ENCODE data around the gene CPM.

The CPM gene

DNA sequence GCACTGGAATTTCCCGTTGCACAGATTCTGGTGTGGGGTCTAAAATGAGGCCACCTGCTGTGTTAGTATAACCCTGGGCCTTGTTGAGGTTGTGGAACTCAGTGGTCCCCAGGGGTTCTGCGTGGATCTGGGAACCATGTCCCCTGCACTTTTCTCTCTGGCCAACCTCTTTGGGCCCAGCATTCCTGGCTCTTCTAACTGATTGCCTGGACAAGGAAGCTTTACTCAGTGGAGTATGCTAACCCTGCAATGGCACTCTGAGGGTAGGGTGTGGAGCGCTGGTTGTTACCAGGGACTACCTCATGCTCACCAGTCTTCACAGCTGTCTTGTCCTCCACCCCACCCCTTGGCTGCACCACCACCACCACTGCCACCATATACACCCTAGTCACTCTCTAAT is 39.2 kb downstream of the CPM start:
- DNase-seq (ENCODE audit: low read depth), result no peak
- no peak overlapping the region for H3K4me3 ChIP-seq (ENCODE audit: low read depth, low read length)
- no peak for TF ChIP-seq POLR2A (IDR thresholded peaks at IDR 0.05; ENCODE audit: extremely low read depth, insufficient read length)
- TF ChIP-seq, protein P1, sequence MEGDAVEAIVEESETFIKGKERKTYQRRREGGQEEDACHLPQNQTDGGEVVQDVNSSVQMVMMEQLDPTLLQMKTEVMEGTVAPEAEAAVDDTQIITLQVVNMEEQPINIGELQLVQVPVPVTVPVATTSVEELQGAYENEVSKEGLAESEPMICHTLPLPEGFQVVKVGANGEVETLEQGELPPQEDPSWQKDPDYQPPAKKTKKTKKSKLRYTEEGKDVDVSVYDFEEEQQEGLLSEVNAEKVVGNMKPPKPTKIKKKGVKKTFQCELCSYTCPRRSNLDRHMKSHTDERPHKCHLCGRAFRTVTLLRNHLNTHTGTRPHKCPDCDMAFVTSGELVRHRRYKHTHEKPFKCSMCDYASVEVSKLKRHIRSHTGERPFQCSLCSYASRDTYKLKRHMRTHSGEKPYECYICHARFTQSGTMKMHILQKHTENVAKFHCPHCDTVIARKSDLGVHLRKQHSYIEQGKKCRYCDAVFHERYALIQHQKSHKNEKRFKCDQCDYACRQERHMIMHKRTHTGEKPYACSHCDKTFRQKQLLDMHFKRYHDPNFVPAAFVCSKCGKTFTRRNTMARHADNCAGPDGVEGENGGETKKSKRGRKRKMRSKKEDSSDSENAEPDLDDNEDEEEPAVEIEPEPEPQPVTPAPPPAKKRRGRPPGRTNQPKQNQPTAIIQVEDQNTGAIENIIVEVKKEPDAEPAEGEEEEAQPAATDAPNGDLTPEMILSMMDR (IDR thresholded peaks at IDR 0.05; ENCODE audit: low read depth, low read length), result no peak
- TF ChIP-seq MYC (IDR thresholded peaks at IDR 0.05; ENCODE audit: low read depth, low read length), result no peak
- TF ChIP-seq, protein P2, sequence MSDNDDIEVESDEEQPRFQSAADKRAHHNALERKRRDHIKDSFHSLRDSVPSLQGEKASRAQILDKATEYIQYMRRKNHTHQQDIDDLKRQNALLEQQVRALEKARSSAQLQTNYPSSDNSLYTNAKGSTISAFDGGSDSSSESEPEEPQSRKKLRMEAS (IDR thresholded peaks at IDR 0.05; ENCODE audit: low read depth, low read length), result no peak

DNA sequence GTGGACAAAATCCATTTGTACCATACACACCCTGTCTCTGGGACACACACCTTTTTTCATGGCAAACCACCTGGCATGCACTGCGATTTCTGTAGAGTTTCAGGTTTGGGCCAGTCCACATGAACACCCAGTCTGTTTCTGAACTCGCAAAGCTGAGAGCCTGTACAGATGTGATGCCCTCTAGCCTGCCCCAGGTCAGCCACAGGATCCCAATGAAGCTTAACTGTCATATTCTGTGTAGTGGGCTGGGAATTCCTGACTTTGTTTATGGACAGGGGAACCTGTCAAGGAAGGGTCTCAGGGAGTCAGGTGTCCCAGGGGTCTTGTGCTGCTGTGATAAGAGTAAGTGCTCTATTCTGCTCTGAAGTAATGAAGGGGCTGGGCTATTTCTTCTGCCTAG is 39.8 kb downstream of the CPM start:
- no peak for DNase-seq (ENCODE audit: low read depth)
- H3K4me3 ChIP-seq (ENCODE audit: low read depth, low read length), result no peak overlapping the region
- TF ChIP-seq, protein P1 (IDR thresholded peaks at IDR 0.05; ENCODE audit: low read depth, low read length), result no peak
- TF ChIP-seq POLR2A (IDR thresholded peaks at IDR 0.05; ENCODE audit: extremely low read depth, insufficient read length), result no peak
- TF ChIP-seq, protein P2 (IDR thresholded peaks at IDR 0.05; ENCODE audit: low read depth, low read length), result no peak
- no peak for TF ChIP-seq MYC (IDR thresholded peaks at IDR 0.05; ENCODE audit: low read depth, low read length)

DNA sequence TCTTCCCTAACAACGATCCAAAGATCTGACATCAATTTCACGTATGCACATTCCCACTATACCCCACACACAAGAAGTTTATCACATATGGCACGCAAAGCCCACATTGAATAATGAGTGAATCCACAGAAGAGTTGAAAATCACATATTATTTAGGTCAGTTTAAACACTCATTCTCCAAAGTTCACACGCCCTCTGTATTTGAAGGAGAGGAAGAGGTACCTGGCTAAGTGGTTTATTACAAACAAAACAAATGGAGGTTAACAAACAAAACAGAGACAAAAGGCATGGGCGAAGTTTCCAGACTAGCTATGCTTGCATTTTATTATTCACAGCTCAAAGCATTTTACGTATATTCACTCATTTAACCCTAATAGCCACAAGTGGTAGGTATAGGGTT is 41.8 kb downstream of the CPM start:
- no peak overlapping the region for H3K4me3 ChIP-seq (ENCODE audit: low read depth, low read length)
- DNase-seq (ENCODE audit: low read depth), result no peak
- TF ChIP-seq, protein P2 (IDR thresholded peaks at IDR 0.05; ENCODE audit: low read depth, low read length), result no peak
- TF ChIP-seq MYC (IDR thresholded peaks at IDR 0.05; ENCODE audit: low read depth, low read length) (no peak), POLR2A (IDR thresholded peaks at IDR 0.05; ENCODE audit: extremely low read depth, insufficient read length) (no peak)
- TF ChIP-seq, protein P1 (IDR thresholded peaks at IDR 0.05; ENCODE audit: low read depth, low read length), result no peak

DNA sequence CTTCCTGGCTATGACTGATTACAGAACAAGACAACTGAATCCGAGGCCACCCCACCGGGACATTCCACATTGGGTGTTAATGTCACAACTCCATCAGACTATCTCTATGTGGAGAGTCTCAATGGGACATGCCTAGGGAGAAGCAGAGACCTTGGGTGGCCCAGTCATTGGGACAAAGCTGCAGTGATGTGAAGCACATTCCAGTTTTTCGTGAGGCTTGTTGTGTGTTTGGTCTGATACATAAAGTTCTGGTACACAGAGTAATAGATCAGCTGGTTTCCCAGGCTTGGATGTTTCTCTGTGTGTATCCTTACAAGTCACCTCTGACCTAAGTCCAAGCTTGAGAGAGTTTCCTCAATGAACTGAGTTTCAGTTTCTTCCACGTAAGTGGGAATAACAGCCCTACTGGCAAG is 42.3 kb downstream of the CPM start:
- TF ChIP-seq, protein P1 (IDR thresholded peaks at IDR 0.05; ENCODE audit: low read depth, low read length), result no peak
- TF ChIP-seq POLR2A (IDR thresholded peaks at IDR 0.05; ENCODE audit: extremely low read depth, insufficient read length), result no peak
- TF ChIP-seq MYC (IDR thresholded peaks at IDR 0.05; ENCODE audit: low read depth, low read length), result no peak
- TF ChIP-seq, protein P2 (IDR thresholded peaks at IDR 0.05; ENCODE audit: low read depth, low read length), result no peak
- no peak for DNase-seq (ENCODE audit: low read depth)
- no peak overlapping the region for H3K4me3 ChIP-seq (ENCODE audit: low read depth, low read length)

DNA sequence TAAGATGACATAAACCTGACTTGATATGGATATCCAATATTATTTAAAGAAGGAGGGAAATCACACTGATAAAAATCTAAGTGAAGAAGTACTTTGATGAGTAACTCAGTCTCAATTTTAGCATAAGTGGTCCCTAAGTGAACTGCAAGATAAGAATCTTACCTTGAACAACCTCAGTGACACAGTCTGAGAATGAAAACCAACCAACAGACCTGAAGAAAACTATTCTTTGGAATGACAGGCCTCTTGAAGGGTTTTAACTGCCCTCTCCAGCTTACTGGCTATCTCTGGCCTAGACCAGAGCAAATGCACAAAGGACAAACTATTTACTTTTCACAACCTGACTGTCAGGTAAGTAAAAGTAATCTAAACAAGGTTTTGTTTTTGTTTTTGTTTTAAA is 44.7 kb downstream of the CPM start:
- DNase-seq (ENCODE audit: low read depth), result no peak
- TF ChIP-seq, protein P1 (IDR thresholded peaks at IDR 0.05; ENCODE audit: low read depth, low read length), result no peak
- TF ChIP-seq MYC (IDR thresholded peaks at IDR 0.05; ENCODE audit: low read depth, low read length), result no peak
- TF ChIP-seq POLR2A (IDR thresholded peaks at IDR 0.05; ENCODE audit: extremely low read depth, insufficient read length), result no peak
- TF ChIP-seq, protein P2 (IDR thresholded peaks at IDR 0.05; ENCODE audit: low read depth, low read length), result no peak
- no peak overlapping the region for H3K4me3 ChIP-seq (ENCODE audit: low read depth, low read length)

DNA sequence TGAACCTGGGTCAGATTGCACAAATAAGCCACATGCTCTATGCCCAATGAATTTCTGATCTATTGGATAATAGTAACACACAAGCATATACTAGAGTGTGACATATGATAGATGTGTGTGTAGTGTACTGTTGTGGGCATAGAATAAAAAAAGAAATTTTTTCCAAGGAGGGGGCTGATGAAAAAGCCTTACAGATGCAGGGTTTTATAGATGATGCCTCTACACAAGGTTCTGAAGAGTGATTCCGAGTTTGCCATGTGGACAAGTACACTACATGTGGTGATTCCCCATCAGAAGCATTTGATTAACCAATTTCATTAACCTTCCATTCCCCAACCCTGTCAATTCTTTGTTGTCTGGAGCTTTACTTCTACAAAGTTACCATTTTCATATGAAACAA is 45.3 kb downstream of the CPM start:
- TF ChIP-seq MYC (IDR thresholded peaks at IDR 0.05; ENCODE audit: low read depth, low read length), result no peak
- no peak for DNase-seq (ENCODE audit: low read depth)
- H3K4me3 ChIP-seq (ENCODE audit: low read depth, low read length), result no peak overlapping the region
